Measurements from ENCODE around the gene RPL29. TPM values are rescaled to one million over a fixed set of nuclear protein-coding genes. Genes with fewer than 3 reads are reported as not detected.
"Not testable (repeated sequence)": the region's sequence is repeated elsewhere in the genome, so short reads cannot be mapped to it uniquely, and the experiment has no call there.

RPL29 gene
- total RNA-seq, 1 donor from 2014 or later, result 1,352 TPM

DNA sequence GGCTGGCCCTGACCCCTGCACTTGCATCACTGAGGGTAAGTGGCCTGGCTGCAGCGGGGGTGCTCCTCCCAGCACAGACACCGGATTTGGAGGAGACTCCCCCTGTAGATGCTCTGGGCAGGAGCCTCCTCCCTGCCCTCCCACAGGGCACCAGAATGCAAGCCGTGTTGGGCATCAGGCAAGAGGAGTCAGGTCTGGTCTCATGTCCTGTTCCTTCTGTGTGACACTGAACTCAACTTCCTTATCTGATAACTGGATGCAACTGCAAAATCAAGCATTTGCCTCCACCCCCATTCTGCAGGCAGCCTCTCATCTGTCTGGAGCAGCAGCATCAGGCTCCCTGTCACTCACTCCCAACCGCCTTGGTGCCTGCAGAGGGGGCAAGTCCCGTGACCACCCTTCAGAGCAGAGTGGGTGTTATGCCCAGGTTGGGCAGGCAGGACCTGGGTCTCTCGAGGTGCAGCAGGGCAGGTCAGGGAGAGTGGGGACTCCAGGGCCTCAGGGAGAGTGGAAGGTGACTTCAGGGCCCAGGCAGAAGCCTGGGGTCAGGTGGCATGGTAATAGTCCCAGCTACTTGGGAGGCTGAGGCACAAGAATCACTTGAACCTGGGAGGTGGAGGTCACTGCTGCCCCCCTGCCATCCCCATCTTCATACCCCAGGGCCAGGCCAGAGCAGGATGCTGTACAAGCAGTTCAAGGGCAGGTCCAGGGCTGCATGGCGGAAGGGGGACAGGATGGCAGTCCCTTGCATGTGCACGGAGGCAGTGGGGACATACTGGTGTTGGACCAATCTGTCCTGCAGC lies 10.5 kb upstream of the RPL29 start:
- intact Hi-C loops (cut with micrococcal nuclease), result loop anchor here (10.0 kb wide), 1 partner anchor 339 kb away; no protein-coding TSS in a partner anchor

DNA sequence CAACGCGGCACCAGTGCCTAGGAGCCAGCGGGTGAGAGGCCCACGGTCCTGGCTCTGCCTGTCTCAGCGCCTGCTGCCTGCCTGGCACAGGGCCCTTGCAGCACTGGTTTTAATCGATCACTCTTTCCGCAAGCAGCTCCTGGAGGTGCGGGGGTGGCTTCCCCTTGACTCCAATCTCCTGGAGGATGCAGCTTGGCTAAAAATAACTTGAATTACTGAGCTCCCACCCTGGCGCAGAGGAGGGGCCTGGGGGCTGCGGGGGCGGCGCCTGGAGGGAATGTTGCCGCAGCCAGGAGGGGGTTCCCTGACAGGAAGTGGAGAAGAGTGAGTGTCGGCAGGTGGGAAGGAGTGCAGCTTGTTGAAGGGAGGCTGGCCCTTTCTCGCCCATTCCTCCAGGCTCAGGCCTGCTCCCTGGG lies 9.9 kb upstream of the RPL29 start:
- intact Hi-C loops (cut with micrococcal nuclease), result loop anchor here (10.0 kb wide), 1 partner anchor 339 kb away; no protein-coding TSS in a partner anchor

- intact Hi-C loops (cut with micrococcal nuclease), result loop anchor here (10.0 kb wide), 1 partner anchor 340 kb away; no protein-coding TSS in a partner anchor
Measured at GRCh38 chr3:52004906-52005395, 9.3 kb upstream of the RPL29 start.

DNA sequence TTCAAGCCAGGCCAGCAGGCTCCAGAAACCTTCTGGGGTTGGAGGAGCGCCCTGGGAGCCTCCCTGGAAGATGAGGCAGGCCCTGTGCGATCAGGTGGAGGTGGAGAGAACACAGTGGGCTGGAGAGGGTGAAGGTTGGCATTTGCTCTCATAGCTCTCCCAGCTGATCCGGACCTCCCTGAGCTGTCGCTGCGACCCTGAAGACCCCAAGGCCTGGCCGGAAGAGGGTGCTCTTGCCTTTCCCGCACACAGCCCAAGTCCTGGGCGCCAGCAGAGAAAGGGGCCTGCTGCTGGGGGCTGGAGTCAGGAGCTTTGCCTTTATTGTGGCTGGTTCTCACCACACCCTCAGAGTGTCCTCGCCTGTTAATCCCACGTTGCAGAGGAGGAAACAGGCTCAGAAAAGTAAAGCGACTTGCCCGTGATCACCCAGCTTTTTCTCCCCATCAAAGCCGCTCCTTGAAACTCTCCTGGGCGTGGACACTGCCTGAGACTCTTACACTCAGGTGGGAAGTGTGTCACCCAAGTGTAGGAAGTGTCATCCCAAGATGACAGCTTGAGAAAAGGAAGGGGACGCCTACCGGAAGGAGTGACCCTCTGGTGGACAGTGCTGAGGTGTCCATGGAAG lies 8.6 kb upstream of the RPL29 start:
- intact Hi-C loops (cut with micrococcal nuclease), result loop anchor here (10.0 kb wide), 1 partner anchor 341 kb away; no protein-coding TSS in a partner anchor

DNA sequence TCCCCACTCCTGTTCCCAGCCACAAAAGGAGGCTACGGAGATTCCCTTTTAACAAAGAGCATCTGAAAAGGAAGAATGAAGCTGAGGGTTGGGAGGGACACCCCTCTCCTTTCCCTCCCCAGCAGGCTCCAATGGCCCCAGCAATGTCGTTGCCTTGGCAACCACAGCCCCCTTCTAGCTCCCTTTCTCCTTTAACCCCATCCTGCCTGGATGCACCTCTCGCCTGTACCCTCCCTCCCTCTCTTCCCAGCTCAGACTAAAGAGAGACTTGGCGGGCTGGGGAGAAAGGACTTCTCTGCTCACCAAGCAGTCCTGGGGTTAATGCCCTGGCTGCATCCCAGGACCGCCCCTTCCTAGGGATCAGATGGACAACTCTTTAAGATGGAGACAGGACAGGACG lies 7.1 kb upstream of the RPL29 start:
- intact Hi-C loops (cut with micrococcal nuclease), result loop anchor here (10.0 kb wide), 1 partner anchor 342 kb away; no protein-coding TSS in a partner anchor

GRCh38 chr3:52001443-52001974 lies 5.8 kb upstream of the RPL29 start:
- intact Hi-C loops (cut with micrococcal nuclease), result loop anchor here (1.0 to 10.0 kb wide), 4 partner anchors 52 to 343 kb away; no protein-coding TSS in a partner anchor

- intact Hi-C loops (cut with micrococcal nuclease), result loop anchor here (10.0 kb wide), 1 partner anchor 345 kb away; no protein-coding TSS in a partner anchor
Measured at GRCh38 chr3:51999846-52000245, 4.2 kb upstream of the RPL29 start.

- intact Hi-C loops (cut with micrococcal nuclease), result no loop called here
Measured at GRCh38 chr3:51998774-51999173, 3.1 kb upstream of the RPL29 start.

DNA sequence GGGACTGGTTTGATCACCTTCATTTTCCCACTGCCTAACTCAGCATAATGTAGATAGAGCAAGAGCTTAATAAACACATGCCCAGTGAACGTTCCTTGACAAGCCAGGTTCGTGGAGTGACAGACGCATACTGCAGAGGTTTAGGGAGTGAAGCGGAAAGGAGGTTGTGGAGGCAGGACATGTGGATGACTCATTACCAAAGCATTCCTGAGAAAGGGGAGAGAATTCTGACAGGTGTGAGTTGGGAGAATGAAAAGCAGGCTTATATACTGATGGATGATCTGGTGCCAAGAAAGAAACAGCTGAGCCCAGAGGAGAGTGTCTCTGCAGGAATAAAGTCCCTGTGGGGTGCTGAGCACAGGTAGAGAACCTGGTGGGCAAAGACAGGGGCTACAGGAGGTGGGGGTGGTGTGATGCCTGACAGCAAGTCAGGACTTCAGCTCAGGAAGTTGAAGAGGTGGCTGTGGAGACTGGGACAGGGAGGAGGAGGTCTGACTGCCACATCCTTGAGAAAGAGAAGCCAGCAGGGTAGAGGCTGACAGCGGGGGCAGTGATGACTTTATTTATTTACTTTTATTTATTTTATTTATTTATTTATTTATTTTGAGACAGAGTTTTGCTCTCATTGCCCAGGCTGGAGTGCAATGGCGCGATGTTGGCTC lies 2.4 kb upstream of the RPL29 start:
- intact Hi-C loops (cut with micrococcal nuclease), result no loop called here

DNA sequence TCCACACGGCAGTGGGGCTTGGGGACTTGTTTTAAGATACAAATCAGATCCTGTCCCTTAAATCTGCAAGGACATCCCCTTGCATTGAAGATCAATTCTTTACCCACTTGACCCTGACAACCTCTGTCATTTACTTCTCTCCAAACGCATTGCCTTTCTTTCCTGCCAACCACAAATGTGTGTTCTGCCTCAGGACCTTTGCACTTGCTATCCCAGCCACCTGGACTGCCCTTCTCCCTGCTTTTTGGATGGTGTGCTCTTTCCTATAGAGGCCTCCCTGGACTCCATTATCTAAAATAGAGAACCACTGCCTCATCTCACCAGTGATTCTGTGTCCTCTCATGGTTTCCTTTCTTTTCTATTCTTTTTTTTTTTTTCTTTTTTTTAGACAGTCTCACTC lies 1.5 kb upstream of the RPL29 start:
- intact Hi-C loops (cut with micrococcal nuclease), result no loop called here

- intact Hi-C loops (cut with micrococcal nuclease), result no loop called here
Measured at GRCh38 chr3:51994530-51994929, 1.2 kb downstream of the RPL29 start.

- intact Hi-C loops (cut with micrococcal nuclease), result not testable (repeated sequence)
Measured at GRCh38 chr3:51993657-51994056, 2.0 kb downstream of the RPL29 start.

GRCh38 chr3:51992017-51992682 lies 3.5 kb downstream of the RPL29 start:
- intact Hi-C loops (cut with micrococcal nuclease), result no loop called here

- intact Hi-C loops (cut with micrococcal nuclease), result not testable (repeated sequence)
Measured at GRCh38 chr3:51990501-51990971, 5.2 kb downstream of the RPL29 start.

DNA sequence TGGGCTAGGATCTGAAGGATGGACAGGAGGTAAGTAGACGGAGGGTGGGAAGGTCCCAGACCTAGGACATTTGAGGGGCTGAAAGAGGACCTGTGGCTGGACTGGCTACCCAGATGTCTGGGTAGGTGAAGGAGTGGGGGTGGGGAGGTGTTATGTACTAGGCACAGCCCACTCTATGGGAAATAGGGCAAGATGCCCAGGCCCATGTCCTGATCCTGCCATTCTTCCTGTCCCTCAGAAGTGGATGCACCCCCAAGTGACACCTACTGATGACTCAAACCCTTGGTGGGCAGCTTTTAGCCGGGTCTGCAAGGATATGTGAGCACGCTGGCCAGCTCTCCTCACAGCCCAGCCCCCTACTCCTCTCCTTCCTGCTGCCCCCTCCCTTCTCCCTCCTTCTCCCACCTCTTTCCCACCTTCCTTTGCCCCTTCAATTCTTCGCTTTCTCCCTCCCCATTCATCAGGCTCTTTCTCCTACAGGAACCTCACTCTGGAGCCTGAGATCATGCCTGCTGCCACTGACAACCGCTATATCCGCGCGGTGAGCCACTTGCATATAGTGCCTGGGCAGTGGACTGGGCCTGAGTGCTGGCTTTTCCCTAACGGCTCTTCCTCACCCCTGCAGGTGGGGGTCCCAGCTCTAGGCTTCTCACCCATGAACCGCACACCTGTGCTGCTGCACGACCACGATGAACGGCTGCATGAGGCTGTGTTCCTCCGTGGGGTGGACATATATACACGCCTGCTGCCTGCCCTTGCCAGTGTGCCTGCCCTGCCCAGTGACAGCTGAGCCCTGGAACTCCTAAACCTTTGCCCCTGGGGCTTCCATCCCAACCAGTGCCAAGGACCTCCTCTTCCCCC lies 7.2 kb downstream of the RPL29 start:
- intact Hi-C loops (cut with micrococcal nuclease), result no loop called here

DNA sequence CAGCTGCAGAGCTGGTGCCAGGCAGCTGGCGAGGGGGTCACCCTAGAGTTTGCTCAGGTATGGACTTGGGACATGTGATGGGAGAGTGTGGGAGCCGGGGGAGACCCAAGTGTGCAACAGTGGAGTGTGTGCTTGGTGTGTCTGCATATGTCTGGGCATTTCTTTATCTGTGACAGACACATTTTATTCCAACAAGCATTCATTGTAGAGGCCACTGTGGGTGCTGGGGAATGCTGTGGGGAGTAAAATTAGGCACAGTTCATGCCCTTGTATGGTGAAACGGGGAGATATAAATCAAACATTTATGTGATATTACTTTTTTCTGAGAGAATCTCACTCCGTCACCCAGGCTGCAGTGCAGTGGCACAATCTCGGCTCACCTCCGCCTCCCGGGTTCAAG lies 8.1 kb downstream of the RPL29 start:
- intact Hi-C loops (cut with micrococcal nuclease), result no loop called here

DNA sequence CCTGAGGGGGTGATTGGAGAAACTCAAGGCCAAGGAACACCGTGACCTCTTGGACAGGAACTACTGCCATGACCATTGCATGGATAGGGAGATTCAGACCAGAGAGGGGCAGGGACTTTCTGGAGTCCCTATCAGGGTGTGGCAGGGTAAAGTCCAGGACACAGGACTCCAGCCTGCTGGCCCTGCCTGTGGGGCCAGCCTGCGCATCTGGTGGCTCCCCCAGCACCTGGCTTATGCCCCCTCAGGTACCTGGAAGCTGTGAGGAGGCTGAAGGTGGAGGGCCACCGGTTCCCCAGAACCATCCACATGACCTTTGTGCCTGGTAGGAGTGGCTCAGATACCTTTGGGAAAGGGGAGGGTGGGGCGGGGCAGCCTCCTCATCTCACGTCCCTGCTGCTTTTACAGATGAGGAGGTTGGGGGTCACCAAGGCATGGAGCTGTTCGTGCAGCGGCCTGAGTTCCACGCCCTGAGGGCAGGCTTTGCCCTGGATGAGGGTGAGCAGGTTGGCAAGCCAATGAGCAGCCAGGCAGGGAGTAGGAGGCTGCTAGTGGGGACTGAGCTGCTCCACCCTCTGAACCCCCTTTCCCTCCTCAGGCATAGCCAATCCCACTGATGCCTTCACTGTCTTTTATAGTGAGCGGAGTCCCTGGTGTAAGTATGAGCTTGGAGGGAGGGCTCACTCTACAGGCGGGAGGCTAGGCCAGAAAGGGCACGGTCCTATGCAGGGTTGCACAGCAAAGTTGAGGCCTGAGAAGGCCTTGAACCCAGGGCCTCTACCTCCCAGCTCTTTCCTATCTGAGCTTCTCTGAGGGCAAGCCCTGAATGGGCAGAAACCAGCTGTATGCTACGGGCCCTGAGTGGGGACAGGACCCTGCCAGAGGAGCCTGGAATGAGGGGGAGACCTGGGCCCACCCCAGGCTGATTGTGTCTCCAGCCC lies 9.4 kb downstream of the RPL29 start:
- intact Hi-C loops (cut with micrococcal nuclease), result no loop called here

DNA sequence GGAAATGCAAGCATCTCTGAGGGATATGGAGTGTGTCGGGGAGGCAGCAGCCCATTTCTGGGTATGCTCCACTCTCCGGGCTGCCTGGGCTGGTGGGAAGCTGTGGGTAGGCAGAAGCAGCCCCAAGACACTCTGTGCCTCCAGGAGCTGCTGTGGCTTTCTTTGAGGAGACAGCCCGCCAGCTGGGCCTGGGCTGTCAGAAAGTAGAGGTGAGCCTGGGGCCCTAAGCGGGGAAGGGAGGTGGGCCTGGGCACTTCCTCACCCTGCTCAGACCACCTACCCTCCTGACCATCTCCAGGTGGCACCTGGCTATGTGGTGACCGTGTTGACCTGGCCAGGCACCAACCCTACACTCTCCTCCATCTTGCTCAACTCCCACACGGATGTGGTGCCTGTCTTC lies 10.6 kb downstream of the RPL29 start:
- intact Hi-C loops (cut with micrococcal nuclease), result no loop called here

DNA sequence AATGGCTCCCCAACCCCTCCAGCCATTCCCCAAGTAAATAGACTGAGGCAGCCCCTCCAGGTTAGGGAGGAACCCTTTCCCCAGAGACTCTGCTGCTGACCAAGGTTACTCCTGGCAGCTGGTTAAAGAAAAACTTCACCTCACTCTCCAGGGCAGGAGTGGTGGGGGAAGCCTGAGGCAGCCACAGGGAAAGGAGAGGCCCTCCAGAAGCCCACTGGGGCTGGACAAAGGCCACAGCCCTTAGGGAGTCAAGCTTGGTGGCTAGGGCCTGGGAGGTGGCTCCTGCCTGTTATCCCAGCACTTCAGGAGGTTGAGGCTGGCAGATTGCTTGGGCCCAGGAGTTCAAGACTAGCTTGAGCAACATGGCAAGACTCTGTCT lies 11.4 kb downstream of the RPL29 start:
- intact Hi-C loops (cut with micrococcal nuclease), result no loop called here
